Ishikawa (cell line): Measurements from ENCODE around the gene PRKAB2.

Source experiments
- CEBPB ChIP-seq: IDR thresholded peaks from 2 replicates; pipeline ENCODE4 v1.6.1; 2012
- CREB1 ChIP-seq: IDR thresholded peaks from 2 replicates; pipeline ENCODE4 v1.6.1; 2012; ENCODE audit warnings: low read depth
- EGR1 ChIP-seq: IDR thresholded peaks from 2 replicates; pipeline ENCODE4 v1.6.1; 2012
- EP300 ChIP-seq: IDR thresholded peaks from 2 replicates; pipeline ENCODE4 v1.6.1; 2012; ENCODE audit warnings: borderline replicate concordance
- FOXM1 ChIP-seq: IDR thresholded peaks from 2 replicates; pipeline ENCODE4 v1.6.1; 2012; ENCODE audit warnings: low read depth, borderline replicate concordance
- NFIC ChIP-seq: IDR thresholded peaks from 2 replicates; pipeline ENCODE4 v1.6.1; 2012
- RAD21 ChIP-seq: IDR thresholded peaks from 2 replicates; pipeline ENCODE4 v1.6.1; 2012; ENCODE audit warnings: low read depth
- TAF1 ChIP-seq: IDR thresholded peaks from 2 replicates; pipeline ENCODE4 v1.6.1; 2012; ENCODE audit warnings: low read depth, mild to moderate bottlenecking
- TCF12 ChIP-seq: IDR thresholded peaks from 2 replicates; pipeline ENCODE4 v1.6.1; 2012; ENCODE audit warnings: low read depth
- TEAD4 ChIP-seq: IDR thresholded peaks from 2 replicates; pipeline ENCODE4 v1.6.1; 2012
- YY1 ChIP-seq: IDR thresholded peaks from 2 replicates; pipeline ENCODE4 v1.6.1; 2012; ENCODE audit warnings: low read depth
- ZBTB7A ChIP-seq: IDR thresholded peaks from 2 replicates; pipeline ENCODE4 v1.6.1; 2012; ENCODE audit warnings: low read depth
- TF ChIP-seq, protein P1 (sequence below): IDR thresholded peaks from 2 replicates; pipeline ENCODE4 v1.6.1; 2012
- TF ChIP-seq, protein P2 (sequence below): IDR thresholded peaks from 2 replicates; pipeline ENCODE4 v1.6.1; 2012; ENCODE audit warnings: low read depth, mild to moderate bottlenecking
- TF ChIP-seq, protein P3 (sequence below): IDR thresholded peaks from 2 replicates; pipeline ENCODE4 v1.6.1; 2012

The PRKAB2 gene

DNA sequence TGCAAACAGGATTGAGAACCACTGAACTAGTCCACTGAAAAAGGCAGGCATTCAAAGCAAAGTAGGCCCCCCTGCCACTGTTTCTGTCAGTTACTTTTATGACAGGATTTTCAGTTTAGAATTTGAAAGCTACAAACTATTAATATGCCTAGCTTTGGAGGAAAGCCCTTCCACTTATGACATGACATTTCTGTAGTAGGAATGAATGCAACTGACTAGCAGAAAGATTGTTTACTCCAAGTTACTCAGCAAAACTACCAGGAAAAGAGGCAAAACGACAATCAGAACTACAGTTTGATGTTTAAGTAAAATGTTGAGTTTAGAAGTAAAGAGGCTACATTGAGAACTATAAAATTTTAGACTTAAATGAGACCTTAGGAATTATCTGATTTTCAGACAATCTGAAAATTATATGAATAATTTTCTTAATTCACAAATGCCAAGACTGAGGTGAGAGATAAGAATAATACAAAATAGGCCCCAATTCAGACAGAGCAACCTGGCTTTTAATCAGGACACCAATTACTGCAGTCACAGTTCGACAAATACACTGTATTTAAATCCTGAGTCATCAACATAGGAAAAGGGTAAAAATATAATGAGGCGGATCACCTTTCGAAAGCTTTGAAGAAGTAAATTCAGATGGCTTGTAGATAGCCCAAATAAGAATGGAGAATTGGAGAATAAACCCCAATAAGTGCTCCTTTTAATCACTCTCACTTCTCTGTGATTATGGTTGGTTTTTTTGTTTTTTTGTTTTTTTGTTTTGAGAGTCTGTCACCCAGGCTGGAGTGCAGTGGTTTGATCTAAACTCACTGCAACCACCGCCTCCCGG, 2.2 kb downstream of the PRKAB2 start:
- TF ChIP-seq RAD21 (no peak), TCF12 (no peak), TEAD4 (no peak), ZBTB7A (no peak), TAF1 (no peak), NFIC (no peak), EGR1 (no peak), EP300 (no peak), YY1 (no peak), CREB1 (no peak)
- TF ChIP-seq, protein P1, sequence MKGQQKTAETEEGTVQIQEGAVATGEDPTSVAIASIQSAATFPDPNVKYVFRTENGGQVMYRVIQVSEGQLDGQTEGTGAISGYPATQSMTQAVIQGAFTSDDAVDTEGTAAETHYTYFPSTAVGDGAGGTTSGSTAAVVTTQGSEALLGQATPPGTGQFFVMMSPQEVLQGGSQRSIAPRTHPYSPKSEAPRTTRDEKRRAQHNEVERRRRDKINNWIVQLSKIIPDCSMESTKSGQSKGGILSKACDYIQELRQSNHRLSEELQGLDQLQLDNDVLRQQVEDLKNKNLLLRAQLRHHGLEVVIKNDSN: no peak
- TF ChIP-seq, protein P2, sequence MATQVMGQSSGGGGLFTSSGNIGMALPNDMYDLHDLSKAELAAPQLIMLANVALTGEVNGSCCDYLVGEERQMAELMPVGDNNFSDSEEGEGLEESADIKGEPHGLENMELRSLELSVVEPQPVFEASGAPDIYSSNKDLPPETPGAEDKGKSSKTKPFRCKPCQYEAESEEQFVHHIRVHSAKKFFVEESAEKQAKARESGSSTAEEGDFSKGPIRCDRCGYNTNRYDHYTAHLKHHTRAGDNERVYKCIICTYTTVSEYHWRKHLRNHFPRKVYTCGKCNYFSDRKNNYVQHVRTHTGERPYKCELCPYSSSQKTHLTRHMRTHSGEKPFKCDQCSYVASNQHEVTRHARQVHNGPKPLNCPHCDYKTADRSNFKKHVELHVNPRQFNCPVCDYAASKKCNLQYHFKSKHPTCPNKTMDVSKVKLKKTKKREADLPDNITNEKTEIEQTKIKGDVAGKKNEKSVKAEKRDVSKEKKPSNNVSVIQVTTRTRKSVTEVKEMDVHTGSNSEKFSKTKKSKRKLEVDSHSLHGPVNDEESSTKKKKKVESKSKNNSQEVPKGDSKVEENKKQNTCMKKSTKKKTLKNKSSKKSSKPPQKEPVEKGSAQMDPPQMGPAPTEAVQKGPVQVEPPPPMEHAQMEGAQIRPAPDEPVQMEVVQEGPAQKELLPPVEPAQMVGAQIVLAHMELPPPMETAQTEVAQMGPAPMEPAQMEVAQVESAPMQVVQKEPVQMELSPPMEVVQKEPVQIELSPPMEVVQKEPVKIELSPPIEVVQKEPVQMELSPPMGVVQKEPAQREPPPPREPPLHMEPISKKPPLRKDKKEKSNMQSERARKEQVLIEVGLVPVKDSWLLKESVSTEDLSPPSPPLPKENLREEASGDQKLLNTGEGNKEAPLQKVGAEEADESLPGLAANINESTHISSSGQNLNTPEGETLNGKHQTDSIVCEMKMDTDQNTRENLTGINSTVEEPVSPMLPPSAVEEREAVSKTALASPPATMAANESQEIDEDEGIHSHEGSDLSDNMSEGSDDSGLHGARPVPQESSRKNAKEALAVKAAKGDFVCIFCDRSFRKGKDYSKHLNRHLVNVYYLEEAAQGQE: no peak
- TF ChIP-seq, protein P3, sequence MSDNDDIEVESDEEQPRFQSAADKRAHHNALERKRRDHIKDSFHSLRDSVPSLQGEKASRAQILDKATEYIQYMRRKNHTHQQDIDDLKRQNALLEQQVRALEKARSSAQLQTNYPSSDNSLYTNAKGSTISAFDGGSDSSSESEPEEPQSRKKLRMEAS: no peak

DNA sequence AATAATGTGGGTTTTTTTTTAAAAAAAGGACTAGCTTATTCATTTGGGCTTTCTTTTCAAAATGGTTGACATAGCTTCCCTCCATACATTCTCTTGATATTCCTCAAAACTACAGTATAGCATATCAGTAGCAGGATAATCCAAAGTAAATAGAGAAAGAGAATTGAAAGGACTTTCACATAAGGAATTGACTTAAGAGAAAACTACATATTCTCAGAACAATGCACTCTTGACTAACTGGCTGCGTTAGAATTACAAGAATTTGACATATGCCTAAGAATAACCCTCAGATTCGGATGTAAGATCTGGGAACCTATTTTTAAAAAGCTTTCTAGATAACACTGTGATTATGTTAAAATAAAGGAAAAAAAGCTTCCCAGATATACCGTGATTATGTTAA, 3.1 kb downstream of the PRKAB2 start:
- TF ChIP-seq, protein P3: no peak
- TF ChIP-seq TEAD4 (no peak), TAF1 (no peak), NFIC (no peak), TCF12 (no peak), CREB1 (no peak), CEBPB (no peak), ZBTB7A (no peak)
- TF ChIP-seq, protein P2: no peak
- TF ChIP-seq, protein P1: no peak

DNA sequence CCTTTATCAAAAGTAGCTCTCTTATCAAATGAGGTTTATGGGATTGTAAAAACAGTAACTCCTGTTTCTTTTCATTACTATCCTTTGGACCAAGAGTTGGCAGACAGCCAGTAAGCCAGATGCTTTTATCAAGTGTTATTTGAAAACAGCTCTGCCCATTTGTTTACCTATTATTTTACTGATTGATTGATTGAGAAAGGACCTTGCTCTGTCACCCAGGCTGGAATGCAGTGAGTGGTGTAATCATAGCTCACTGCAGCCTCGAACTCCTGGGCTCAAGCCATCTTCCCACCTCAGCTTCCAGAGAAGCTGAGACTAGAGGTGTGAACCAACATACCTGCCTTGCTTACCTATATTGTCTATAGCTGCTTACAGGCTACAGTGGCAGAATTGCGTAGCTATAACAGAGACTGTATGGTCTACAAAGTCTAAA, 3.6 kb downstream of the PRKAB2 start:
- TF ChIP-seq TAF1 (no peak), TCF12 (no peak), EP300 (no peak), EGR1 (no peak), RAD21 (no peak)

DNA sequence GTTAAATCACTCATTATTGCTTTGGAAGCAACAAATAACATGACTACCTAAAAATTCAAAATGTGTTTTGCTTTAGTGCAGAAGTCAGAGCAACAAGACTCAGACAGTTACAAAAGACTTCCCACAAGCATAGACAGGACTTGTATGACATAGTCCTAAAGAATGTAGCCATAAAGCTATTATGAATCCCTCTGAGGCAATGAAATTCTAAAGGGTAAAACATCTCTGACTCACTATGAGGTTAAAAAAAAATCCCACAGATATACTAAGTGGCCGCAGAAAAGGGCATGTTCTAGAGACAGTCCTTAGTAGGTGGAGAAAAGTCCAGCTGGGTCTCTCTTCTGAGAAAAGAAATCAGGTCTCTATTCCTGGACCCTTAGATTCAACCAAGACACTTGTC, 4.9 kb downstream of the PRKAB2 start:
- TF ChIP-seq, protein P2: no peak
- TF ChIP-seq CREB1 (no peak), CEBPB (no peak), EP300 (no peak), FOXM1 (no peak), EGR1 (no peak), TAF1 (no peak)
- TF ChIP-seq, protein P1: no peak
- TF ChIP-seq, protein P3: no peak
